HCT116 (cell line): ENCODE data around the gene ANKRD24.
"Not testable (repeated sequence)": the region's sequence is repeated elsewhere in the genome, so short reads cannot be mapped to it uniquely, and the experiment has no call there.

Experiments
- CEBPB ChIP-seq: IDR thresholded peaks from 2 replicates; pipeline ENCODE4 v1.6.1; 2012; ENCODE audit warnings: low read depth
- EZH2 ChIP-seq: fragments of 200-600 bp; sonication (generic); IDR thresholded peaks from 2 replicates; pipeline ENCODE4 v1.6.1; 2017; ENCODE audit warnings: antibody characterized with exemption, mixed run types
- EZH2phosphoT487 ChIP-seq: fragments of 200-600 bp; IDR thresholded peaks from 2 replicates; pipeline ENCODE4 v1.6.1; 2018; ENCODE audit warnings: antibody characterized with exemption, borderline replicate concordance
- MAX ChIP-seq: IDR thresholded peaks from 2 replicates; pipeline ENCODE4 v1.6.1; 2012
- POLR2A ChIP-seq: IDR thresholded peaks from 2 replicates; pipeline ENCODE4 v1.7.0; 2011; ENCODE audit warnings: borderline replicate concordance; ENCODE audit not compliant: insufficient read depth, insufficient read length; ENCODE audit errors: extremely low read depth
- SIN3A ChIP-seq: IDR thresholded peaks from 2 replicates; pipeline ENCODE4 v1.6.1; 2012; ENCODE audit warnings: low read depth
- SRF ChIP-seq: IDR thresholded peaks from 2 replicates; pipeline ENCODE4 v1.6.1; 2012; ENCODE audit warnings: low read depth
- ZNF274 ChIP-seq: fragments of 200-500 bp; sonication (Bioruptor generic); IDR thresholded peaks from 2 replicates; pipeline ENCODE4 v1.6.1; 2014; ENCODE audit warnings: mild to moderate bottlenecking, low read depth, low read length, inconsistent platforms
- TF ChIP-seq, protein P1 (sequence below), 3 experiments: fragments of 200-600 bp in 1 of 3; sonication (generic) in 1 of 3; IDR thresholded peaks in 2 of 3; conservative IDR thresholded peaks in 1 of 3; 2 replicates each; pipeline ENCODE4 v1.5.1; 2012 to 2017; ENCODE audit warnings: low read depth in 2 of 3, low read length in 2 of 3, antibody characterized with exemption in 1 of 3, borderline replicate concordance in 1 of 3, control low read depth in 1 of 3, mild to moderate bottlenecking in 1 of 3, mixed read lengths in 1 of 3, mixed run types in 1 of 3, moderate library complexity in 1 of 3; ENCODE audit not compliant: insufficient read depth in 1 of 3

GRCh38 chr19:4157971-4158370 is 24.5 kb upstream of the ANKRD24 start:
- TF ChIP-seq POLR2A, SRF, SIN3A, EZH2, CEBPB, MAX, ZNF274, EZH2phosphoT487: not testable (repeated sequence)
- TF ChIP-seq, protein P1, sequence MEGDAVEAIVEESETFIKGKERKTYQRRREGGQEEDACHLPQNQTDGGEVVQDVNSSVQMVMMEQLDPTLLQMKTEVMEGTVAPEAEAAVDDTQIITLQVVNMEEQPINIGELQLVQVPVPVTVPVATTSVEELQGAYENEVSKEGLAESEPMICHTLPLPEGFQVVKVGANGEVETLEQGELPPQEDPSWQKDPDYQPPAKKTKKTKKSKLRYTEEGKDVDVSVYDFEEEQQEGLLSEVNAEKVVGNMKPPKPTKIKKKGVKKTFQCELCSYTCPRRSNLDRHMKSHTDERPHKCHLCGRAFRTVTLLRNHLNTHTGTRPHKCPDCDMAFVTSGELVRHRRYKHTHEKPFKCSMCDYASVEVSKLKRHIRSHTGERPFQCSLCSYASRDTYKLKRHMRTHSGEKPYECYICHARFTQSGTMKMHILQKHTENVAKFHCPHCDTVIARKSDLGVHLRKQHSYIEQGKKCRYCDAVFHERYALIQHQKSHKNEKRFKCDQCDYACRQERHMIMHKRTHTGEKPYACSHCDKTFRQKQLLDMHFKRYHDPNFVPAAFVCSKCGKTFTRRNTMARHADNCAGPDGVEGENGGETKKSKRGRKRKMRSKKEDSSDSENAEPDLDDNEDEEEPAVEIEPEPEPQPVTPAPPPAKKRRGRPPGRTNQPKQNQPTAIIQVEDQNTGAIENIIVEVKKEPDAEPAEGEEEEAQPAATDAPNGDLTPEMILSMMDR (IDR thresholded peaks at IDR 0.05 in 2 of 3, conservative IDR thresholded peaks at IDR 0.05 in 1 of 3; ENCODE audit: borderline replicate concordance in 1 of 3, insufficient read depth in 1 of 3, low read depth in 2 of 3, low read length in 2 of 3): not testable (repeated sequence)
